Measurements from ENCODE around the gene XXYLT1. TPM values are rescaled to one million over a fixed set of nuclear protein-coding genes. Genes with fewer than 3 reads are reported as not detected.
"Not testable (repeated sequence)": the region's sequence is repeated elsewhere in the genome, so short reads cannot be mapped to it uniquely, and the experiment has no call there.

The XXYLT1 gene
- total RNA-seq, 1 experiment from 2014 or later = 29.2 TPM

DNA sequence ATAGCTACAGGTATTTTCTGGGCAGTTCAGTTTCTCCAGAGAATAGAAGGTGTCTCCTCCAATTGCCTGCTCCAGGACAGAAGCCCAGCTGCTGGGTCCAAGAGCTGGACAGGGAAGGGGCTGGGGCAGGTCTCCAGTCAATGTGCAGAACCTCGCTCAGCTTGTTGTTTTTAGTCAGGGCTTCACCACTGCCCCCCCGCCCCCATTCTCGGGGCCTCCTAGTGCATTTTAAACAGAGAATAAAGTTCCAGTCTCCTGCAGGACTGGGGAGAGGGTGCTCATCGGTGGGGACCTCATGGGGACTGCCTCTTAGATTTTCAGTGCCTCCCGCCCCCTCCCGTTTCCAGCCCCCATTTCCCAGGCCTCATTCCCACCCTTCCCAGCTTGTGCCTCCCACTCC, 216.6 kb downstream of the XXYLT1 start:
- intact Hi-C loops (cut with micrococcal nuclease; ENCODE audit: unreplicated experiment) = no loop called here
- Mint-ChIP-seq H3K27me3 (ENCODE audit: unreplicated experiment) (peaks cover 79% of the 10 kb centered on the region), H3K27ac (ENCODE audit: unreplicated experiment) (no peak overlapping the region), H3K36me3 (ENCODE audit: insufficient read depth, unreplicated experiment) (no peaks in the 10 kb centered on the region), H3K4me3 (ENCODE audit: low read depth, unreplicated experiment) (no peak overlapping the region), H3K9me3 (ENCODE audit: low read depth, unreplicated experiment) (no peaks in the 10 kb centered on the region), H3K4me1 (ENCODE audit: low read depth, unreplicated experiment) (no peaks in the 10 kb centered on the region)
- BruUV-seq (replicated peaks) = no TSS peak
- CTCF ChIA-PET = no interaction called here
- TF ChIP-seq CTCF (IDR thresholded peaks at IDR 0.05; ENCODE audit: unreplicated experiment) = no peak
- no peak for DNase-seq

GRCh38 chr3:195052939-195053338, 218.0 kb downstream of the XXYLT1 start:
- intact Hi-C loops (cut with micrococcal nuclease; ENCODE audit: unreplicated experiment) = no loop called here
- H3K4me3 Mint-ChIP-seq (ENCODE audit: low read depth, unreplicated experiment) = no peak overlapping the region
- no peaks in the 10 kb centered on the region for H3K4me1 Mint-ChIP-seq (ENCODE audit: low read depth, unreplicated experiment)
- CTCF ChIA-PET = no interaction called here
- no peaks in the 10 kb centered on the region for H3K36me3 Mint-ChIP-seq (ENCODE audit: insufficient read depth, unreplicated experiment)
- H3K27ac Mint-ChIP-seq (ENCODE audit: unreplicated experiment) = no peak overlapping the region
- BruUV-seq (replicated peaks) = no TSS peak
- DNase-seq = no peak
- peaks cover 70% of the 10 kb centered on the region for H3K27me3 Mint-ChIP-seq (ENCODE audit: unreplicated experiment)
- no peak for TF ChIP-seq CTCF (IDR thresholded peaks at IDR 0.05; ENCODE audit: unreplicated experiment)
- no peaks in the 10 kb centered on the region for H3K9me3 Mint-ChIP-seq (ENCODE audit: low read depth, unreplicated experiment)

- H3K9me3 Mint-ChIP-seq (ENCODE audit: low read depth, unreplicated experiment); intact Hi-C loops (cut with micrococcal nuclease; ENCODE audit: unreplicated experiment); H3K36me3 Mint-ChIP-seq (ENCODE audit: insufficient read depth, unreplicated experiment); H3K4me1 Mint-ChIP-seq (ENCODE audit: low read depth, unreplicated experiment); H3K27ac Mint-ChIP-seq (ENCODE audit: unreplicated experiment); DNase-seq; BruUV-seq (replicated peaks); H3K4me3 Mint-ChIP-seq (ENCODE audit: low read depth, unreplicated experiment): not testable (repeated sequence)
- H3K27me3 Mint-ChIP-seq (ENCODE audit: unreplicated experiment) = peaks cover 61% of the 10 kb centered on the region
- CTCF ChIA-PET = interaction anchor here (0.6 to 0.7 kb wide), 2 partner anchors 16 to 225 kb away, joined by 3 to 6 read pairs; no protein-coding TSS in a partner anchor
Observed at GRCh38 chr3:195050296-195050695, 220.7 kb downstream of the XXYLT1 start.

- CTCF ChIA-PET = interaction anchor here (0.5 to 1.5 kb wide), 2 partner anchors 39 to 366 kb away, joined by 3 to 4 read pairs; no protein-coding TSS in a partner anchor
- Mint-ChIP-seq H3K9me3 (ENCODE audit: low read depth, unreplicated experiment) (no peaks in the 10 kb centered on the region), H3K36me3 (ENCODE audit: insufficient read depth, unreplicated experiment) (no peaks in the 10 kb centered on the region), H3K4me1 (ENCODE audit: low read depth, unreplicated experiment) (peaks cover 8% of the 10 kb centered on the region), H3K4me3 (ENCODE audit: low read depth, unreplicated experiment) (no peak overlapping the region), H3K27ac (ENCODE audit: unreplicated experiment) (no peak overlapping the region), H3K27me3 (ENCODE audit: unreplicated experiment) (peaks cover 40% of the 10 kb centered on the region)
- no TSS peak for BruUV-seq (replicated peaks)
- no peak for TF ChIP-seq CTCF (IDR thresholded peaks at IDR 0.05; ENCODE audit: unreplicated experiment)
- intact Hi-C loops (cut with micrococcal nuclease; ENCODE audit: unreplicated experiment) = no loop called here
- DNase-seq = no peak
Observed at GRCh38 chr3:195048059-195048905, 222.7 kb downstream of the XXYLT1 start.

- no peak for TF ChIP-seq CTCF (IDR thresholded peaks at IDR 0.05; ENCODE audit: unreplicated experiment)
- Mint-ChIP-seq H3K27ac (ENCODE audit: unreplicated experiment) (no peak overlapping the region), H3K27me3 (ENCODE audit: unreplicated experiment) (peaks cover 33% of the 10 kb centered on the region), H3K4me1 (ENCODE audit: low read depth, unreplicated experiment) (peaks cover 15% of the 10 kb centered on the region), H3K9me3 (ENCODE audit: low read depth, unreplicated experiment) (no peaks in the 10 kb centered on the region), H3K36me3 (ENCODE audit: insufficient read depth, unreplicated experiment) (no peaks in the 10 kb centered on the region), H3K4me3 (ENCODE audit: low read depth, unreplicated experiment) (no peak overlapping the region)
- DNase-seq = no peak
- intact Hi-C loops (cut with micrococcal nuclease; ENCODE audit: unreplicated experiment) = no loop called here
- no TSS peak for BruUV-seq (replicated peaks)
- CTCF ChIA-PET = no interaction called here
Observed at GRCh38 chr3:195047536-195047935, 223.4 kb downstream of the XXYLT1 start.
